ENCODE data around the gene LIMS1. TPM values are rescaled to one million over a fixed set of nuclear protein-coding genes. Genes with fewer than 3 reads are reported as not detected.
"Not testable (repeated sequence)": the region's sequence is repeated elsewhere in the genome, so short reads cannot be mapped to it uniquely, and the experiment has no call there.

Gene LIMS1
- polyA plus RNA-seq, 1 donor (not counting 4 experiments of a cell fraction or from before 2014, with no cell fraction given), result 62.5 TPM

DNA sequence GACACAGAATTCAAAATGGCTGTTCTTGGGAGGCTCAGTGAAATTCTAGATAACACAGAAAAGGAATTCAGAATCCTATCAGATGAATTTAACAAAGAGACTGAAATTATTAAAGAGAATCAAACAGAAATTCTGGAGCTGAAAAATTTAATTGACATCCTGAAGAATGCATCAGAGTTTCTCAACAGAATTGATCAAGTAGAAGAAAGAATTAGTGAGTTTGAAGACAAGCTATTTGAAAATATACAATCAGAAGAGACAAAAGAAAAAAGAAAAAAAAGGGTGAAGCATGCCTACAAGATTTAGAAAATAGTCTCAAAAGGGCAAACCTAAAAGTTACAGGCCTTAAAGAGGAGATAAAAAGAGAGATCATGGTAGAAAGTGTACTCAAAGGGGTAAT lies 173.0 kb downstream of the LIMS1 start:
- Histone ChIP-seq H4K20me1 (ENCODE audit: control insufficient read depth, extremely low read depth, insufficient read depth, low read length) (no peaks in the 10 kb centered on the region), H3K4me3 (ENCODE audit: control insufficient read depth in 2 of 3, extremely low read depth in 1 of 3, insufficient read depth in 2 of 3, low read depth in 1 of 3, low read length in 3 of 3) (no peak overlapping the region), H3K79me2 (ENCODE audit: control insufficient read depth, insufficient read depth, low read length) (no peaks in the 10 kb centered on the region), H3K9me1 (ENCODE audit: control insufficient read depth, extremely low read depth, insufficient read depth, low read length) (no peaks in the 10 kb centered on the region), H3K4me2 (ENCODE audit: control insufficient read depth, extremely low read depth, insufficient read depth, low read depth, low read length) (no peak overlapping the region), H3K27me3 (ENCODE audit: control insufficient read depth, extremely low read depth, insufficient read depth, low read length) (no peaks in the 10 kb centered on the region), H3K9ac (ENCODE audit: control insufficient read depth, extremely low read depth, insufficient read depth, low read length) (no peak overlapping the region), H3K4me1 (ENCODE audit: control insufficient read depth, extremely low read depth, insufficient read depth, low read length) (no peaks in the 10 kb centered on the region), H3K27ac (ENCODE audit: control insufficient read depth, insufficient read depth, low read length) (no peak overlapping the region), H3K36me3 (ENCODE audit: control insufficient read depth in 2 of 2, extremely low read depth in 1 of 2, insufficient read depth in 2 of 2, low read length in 2 of 2) (no peaks in the 10 kb centered on the region), H3K9me3 (ENCODE audit: control insufficient read depth, low read depth, low read length) (no peaks in the 10 kb centered on the region), H2AFZ (ENCODE audit: control insufficient read depth, low read length) (no peak overlapping the region)
- dilution Hi-C loops (cut with MboI; ENCODE audit: extremely low pct_ligation_motif_present, low sequenced_read_pairs), result no loop called here
- TF ChIP-seq EZH2 (IDR thresholded peaks at IDR 0.05; ENCODE audit: low read length), result no peak
- TF ChIP-seq, protein P1, sequence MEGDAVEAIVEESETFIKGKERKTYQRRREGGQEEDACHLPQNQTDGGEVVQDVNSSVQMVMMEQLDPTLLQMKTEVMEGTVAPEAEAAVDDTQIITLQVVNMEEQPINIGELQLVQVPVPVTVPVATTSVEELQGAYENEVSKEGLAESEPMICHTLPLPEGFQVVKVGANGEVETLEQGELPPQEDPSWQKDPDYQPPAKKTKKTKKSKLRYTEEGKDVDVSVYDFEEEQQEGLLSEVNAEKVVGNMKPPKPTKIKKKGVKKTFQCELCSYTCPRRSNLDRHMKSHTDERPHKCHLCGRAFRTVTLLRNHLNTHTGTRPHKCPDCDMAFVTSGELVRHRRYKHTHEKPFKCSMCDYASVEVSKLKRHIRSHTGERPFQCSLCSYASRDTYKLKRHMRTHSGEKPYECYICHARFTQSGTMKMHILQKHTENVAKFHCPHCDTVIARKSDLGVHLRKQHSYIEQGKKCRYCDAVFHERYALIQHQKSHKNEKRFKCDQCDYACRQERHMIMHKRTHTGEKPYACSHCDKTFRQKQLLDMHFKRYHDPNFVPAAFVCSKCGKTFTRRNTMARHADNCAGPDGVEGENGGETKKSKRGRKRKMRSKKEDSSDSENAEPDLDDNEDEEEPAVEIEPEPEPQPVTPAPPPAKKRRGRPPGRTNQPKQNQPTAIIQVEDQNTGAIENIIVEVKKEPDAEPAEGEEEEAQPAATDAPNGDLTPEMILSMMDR (optimal IDR thresholded peaks at IDR 0.05 in 1 of 3, IDR thresholded peaks at IDR 0.05 in 1 of 3, conservative IDR thresholded peaks at IDR 0.05 in 1 of 3; ENCODE audit: extremely low read depth in 1 of 3, insufficient read depth in 2 of 3, low read length in 3 of 3), result no peak
- FAIRE-seq (no peak), DNase-seq (ENCODE audit: low read depth, low spot score) (no peak)

DNA sequence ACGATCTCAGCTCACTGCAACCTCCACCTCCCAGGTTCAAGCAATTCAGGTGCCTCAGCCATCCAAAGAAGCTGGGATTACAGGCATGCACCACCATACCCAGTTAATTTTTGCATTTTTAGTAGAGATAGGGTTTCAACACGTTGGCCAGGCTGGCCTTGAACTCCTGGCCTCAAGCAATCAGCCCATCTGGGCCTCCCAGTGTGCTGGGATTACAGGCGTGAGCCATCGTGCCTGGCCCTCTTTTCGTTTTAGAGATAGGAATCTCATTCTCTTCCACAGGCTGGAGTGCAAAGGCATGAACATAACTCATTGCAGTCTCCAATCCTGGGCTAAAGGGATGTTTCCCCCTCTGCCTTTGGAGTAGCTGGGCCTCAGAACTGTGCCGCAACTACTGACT lies 182.7 kb downstream of the LIMS1 start:
- H3K36me3 ChIP-seq (ENCODE audit: control insufficient read depth in 2 of 2, extremely low read depth in 1 of 2, insufficient read depth in 2 of 2, low read length in 2 of 2); dilution Hi-C loops (cut with MboI; ENCODE audit: extremely low pct_ligation_motif_present, low sequenced_read_pairs); H3K27ac ChIP-seq (ENCODE audit: control insufficient read depth, insufficient read depth, low read length); H4K20me1 ChIP-seq (ENCODE audit: control insufficient read depth, extremely low read depth, insufficient read depth, low read length); H3K4me3 ChIP-seq (ENCODE audit: control insufficient read depth in 2 of 3, extremely low read depth in 1 of 3, insufficient read depth in 2 of 3, low read depth in 1 of 3, low read length in 3 of 3); H2AFZ ChIP-seq (ENCODE audit: control insufficient read depth, low read length); H3K27me3 ChIP-seq (ENCODE audit: control insufficient read depth, extremely low read depth, insufficient read depth, low read length); H3K9ac ChIP-seq (ENCODE audit: control insufficient read depth, extremely low read depth, insufficient read depth, low read length); FAIRE-seq; H3K4me1 ChIP-seq (ENCODE audit: control insufficient read depth, extremely low read depth, insufficient read depth, low read length); H3K9me3 ChIP-seq (ENCODE audit: control insufficient read depth, low read depth, low read length); H3K4me2 ChIP-seq (ENCODE audit: control insufficient read depth, extremely low read depth, insufficient read depth, low read depth, low read length); H3K9me1 ChIP-seq (ENCODE audit: control insufficient read depth, extremely low read depth, insufficient read depth, low read length); DNase-seq (ENCODE audit: low read depth, low spot score): not testable (repeated sequence)
- peaks cover 14% of the 10 kb centered on the region for H3K79me2 ChIP-seq (ENCODE audit: control insufficient read depth, insufficient read depth, low read length)
